HEK293 (cell line): ENCODE results near the gene ANO9.
A peak's percentile ranks its signal among the peaks of the same experiment; 100 is the strongest.

ENCODE experiments used
- GFI1B ChIP-seq: fragments of 450-650 bp; formaldehyde crosslinking; IDR thresholded peaks from 2 replicates; pipeline ENCODE4 v1.5.1; 2016; ENCODE audit warnings: missing biosample characterization, missing genetic modification characterization
- INSM2 ChIP-seq: fragments of 450-650 bp; formaldehyde crosslinking; IDR thresholded peaks from 2 replicates; pipeline ENCODE4 v1.5.1; 2016; ENCODE audit warnings: missing biosample characterization, missing genetic modification characterization
- KLF1 ChIP-seq: fragments of 450-650 bp; formaldehyde crosslinking; IDR thresholded peaks from 2 replicates; pipeline ENCODE4 v1.5.1; 2016; ENCODE audit warnings: missing biosample characterization, missing genetic modification characterization
- PRDM4 ChIP-seq: fragments of 450-650 bp; formaldehyde crosslinking; IDR thresholded peaks from 2 replicates; pipeline ENCODE4 v1.5.1; 2017; ENCODE audit warnings: missing biosample characterization, missing genetic modification characterization
- SP2 ChIP-seq: fragments of 450-650 bp; formaldehyde crosslinking; IDR thresholded peaks from 2 replicates; pipeline ENCODE4 v1.5.1; 2016; ENCODE audit warnings: missing biosample characterization, missing genetic modification characterization
- ZFP37 ChIP-seq: fragments of 450-650 bp; formaldehyde crosslinking; IDR thresholded peaks from 2 replicates; pipeline ENCODE4 v1.5.1; 2016; ENCODE audit warnings: missing biosample characterization, missing genetic modification characterization
- ZNF138 ChIP-seq: fragments of 450-650 bp; formaldehyde crosslinking; IDR thresholded peaks from 2 replicates; pipeline ENCODE4 v1.5.1; 2016; ENCODE audit warnings: missing biosample characterization, missing genetic modification characterization, borderline replicate concordance
- ZNF157 ChIP-seq: fragments of 450-650 bp; formaldehyde crosslinking; IDR thresholded peaks from 2 replicates; pipeline ENCODE4 v1.5.1; 2016; ENCODE audit warnings: missing biosample characterization, missing genetic modification characterization
- ZNF37A ChIP-seq: fragments of 450-650 bp; IDR thresholded peaks from 2 replicates; pipeline ENCODE4 v1.5.1; 2018; ENCODE audit warnings: missing biosample characterization, missing genetic modification characterization
- ZNF518A ChIP-seq: fragments of 450-650 bp; formaldehyde crosslinking; conservative IDR thresholded peaks from 2 replicates; pipeline ENCODE4 v1.5.1; 2016; ENCODE audit warnings: low read depth, missing biosample characterization, missing genetic modification characterization
- ZNF561 ChIP-seq: fragments of 450-650 bp; IDR thresholded peaks from 2 replicates; pipeline ENCODE4 v1.5.1; 2018; ENCODE audit warnings: missing biosample characterization, missing genetic modification characterization, borderline replicate concordance
- ZNF580 ChIP-seq: fragments of 450-650 bp; formaldehyde crosslinking; IDR thresholded peaks from 2 replicates; pipeline ENCODE4 v1.5.1; 2016; ENCODE audit warnings: missing biosample characterization, missing genetic modification characterization
- ZNF639 ChIP-seq: fragments of 450-650 bp; formaldehyde crosslinking; IDR thresholded peaks from 2 replicates; pipeline ENCODE4 v1.5.1; 2016; ENCODE audit warnings: missing biosample characterization, missing genetic modification characterization
- ZNF658 ChIP-seq: fragments of 450-650 bp; formaldehyde crosslinking; IDR thresholded peaks from 2 replicates; pipeline ENCODE4; 2016; ENCODE audit warnings: missing biosample characterization, missing genetic modification characterization
- ZNF692 ChIP-seq: fragments of 450-650 bp; formaldehyde crosslinking; IDR thresholded peaks from 2 replicates; pipeline ENCODE4 v1.5.1; 2016; ENCODE audit warnings: missing biosample characterization, missing genetic modification characterization
- ZNF791 ChIP-seq: fragments of 450-650 bp; formaldehyde crosslinking; IDR thresholded peaks from 2 replicates; pipeline ENCODE4 v1.5.1; 2016; ENCODE audit warnings: missing biosample characterization, missing genetic modification characterization

ANO9 gene

GRCh38 chr11:416757-417621 is 24.8 kb downstream of the ANO9 start (continued):
- TF ChIP-seq ZNF518A (tag by site-specific recombination) = no peak
- peak; percentile 64 for TF ChIP-seq KLF1 (tag by site-specific recombination)
- TF ChIP-seq INSM2 (tag by site-specific recombination) = no peak
- no peak for TF ChIP-seq ZNF658
- no peak for TF ChIP-seq ZNF157
- no peak for TF ChIP-seq ZNF639 (tag by site-specific recombination)
- no peak for TF ChIP-seq ZNF561 (tag by site-specific recombination)
- TF ChIP-seq ZFP37 = no peak
- no peak for TF ChIP-seq ZNF791 (tag by site-specific recombination)
- TF ChIP-seq ZNF580 (tag by site-specific recombination) = no peak
- TF ChIP-seq ZNF692 (tag by site-specific recombination) = no peak
- no peak for TF ChIP-seq ZNF138
- TF ChIP-seq SP2 (tag by site-specific recombination) = peak; percentile 44
- TF ChIP-seq ZNF37A (tag by site-specific recombination) = no peak
- TF ChIP-seq GFI1B (tag by site-specific recombination) = no peak
- TF ChIP-seq PRDM4 = no peak
